Rectal smooth muscle tissue (tissue), 1 donor: ENCODE data around the gene TPCN1.

Experiments used
- H3K27ac ChIP-seq: one replicate; pipeline ENCODE4 v1.7.0; 2013; ENCODE audit warnings: low read depth, low read length, inconsistent platforms
- H3K27me3 ChIP-seq: one replicate; pipeline ENCODE4 v1.7.0; 2013; ENCODE audit warnings: low read length; ENCODE audit not compliant: control insufficient read depth, insufficient read depth
- H3K36me3 ChIP-seq: one replicate; pipeline ENCODE4 v1.7.0; 2013; ENCODE audit warnings: low read length; ENCODE audit not compliant: control insufficient read depth, insufficient read depth
- H3K4me1 ChIP-seq: one replicate; pipeline ENCODE4 v1.7.0; 2013; ENCODE audit warnings: low read length; ENCODE audit not compliant: control insufficient read depth, insufficient read depth
- H3K4me3 ChIP-seq: one replicate; pipeline ENCODE4 v1.7.0; 2013; ENCODE audit warnings: low read length
- H3K9ac ChIP-seq: one replicate; pipeline ENCODE4 v1.7.0; 2013; ENCODE audit warnings: low read length

The TPCN1 gene

DNA sequence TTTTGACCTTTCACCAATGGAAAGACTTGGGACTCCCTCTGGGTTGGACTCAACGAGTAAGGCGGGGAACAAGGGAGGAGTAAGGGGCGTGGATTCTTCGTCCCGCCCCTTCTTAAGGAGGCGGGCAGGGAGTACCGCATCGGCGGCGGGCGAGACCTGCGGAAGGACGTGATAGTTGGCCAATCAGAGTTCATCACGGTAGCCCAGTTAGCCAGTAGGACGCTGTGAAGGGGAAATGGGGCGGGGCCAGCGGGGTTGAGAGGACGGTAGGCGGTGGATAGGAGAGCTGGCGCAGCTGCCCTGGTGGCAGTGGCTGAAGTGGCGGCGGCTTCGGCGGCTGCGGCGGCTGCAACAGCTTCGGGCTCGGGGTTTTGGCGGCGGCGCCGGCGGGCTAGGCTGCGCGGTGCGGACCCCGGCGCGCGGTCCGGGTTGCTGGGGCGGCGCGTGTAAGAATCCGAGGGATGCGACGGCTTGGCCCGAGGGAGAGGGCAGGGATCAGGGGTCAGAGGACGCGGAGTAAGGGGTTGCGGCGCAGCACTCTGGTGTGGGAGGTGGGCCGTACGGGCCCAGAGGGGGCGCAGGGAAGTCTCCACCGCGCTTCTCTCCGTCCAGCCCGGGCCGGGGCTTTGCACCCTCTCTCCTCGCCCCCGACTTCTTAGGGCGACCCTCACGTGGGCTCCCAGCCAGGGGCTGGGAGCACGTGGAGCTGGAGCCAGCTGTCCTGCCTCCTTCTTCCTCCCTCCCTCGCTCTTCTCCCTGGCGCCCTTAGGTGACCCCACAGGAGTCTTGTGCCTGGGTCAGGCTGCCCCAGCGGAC is at the start of gene TPCN1:
Gene TPCN1 (plus strand): TSS at position 284 of the 816 bp plus-strand sequence. CDS start 5,389 bp downstream, outside the sequence.
- Histone ChIP-seq H3K27ac (peak within 1 kb of the TSS; percentile 91), H3K4me3 (peak within 1 kb of the TSS; percentile 97), H3K36me3 (no peaks in the 10 kb centered on the region), H3K9ac (peak within 1 kb of the TSS; percentile 87), H3K27me3 (no peaks in the 10 kb centered on the region), H3K4me1 (peaks cover 18% of the 10 kb centered on the region)

DNA sequence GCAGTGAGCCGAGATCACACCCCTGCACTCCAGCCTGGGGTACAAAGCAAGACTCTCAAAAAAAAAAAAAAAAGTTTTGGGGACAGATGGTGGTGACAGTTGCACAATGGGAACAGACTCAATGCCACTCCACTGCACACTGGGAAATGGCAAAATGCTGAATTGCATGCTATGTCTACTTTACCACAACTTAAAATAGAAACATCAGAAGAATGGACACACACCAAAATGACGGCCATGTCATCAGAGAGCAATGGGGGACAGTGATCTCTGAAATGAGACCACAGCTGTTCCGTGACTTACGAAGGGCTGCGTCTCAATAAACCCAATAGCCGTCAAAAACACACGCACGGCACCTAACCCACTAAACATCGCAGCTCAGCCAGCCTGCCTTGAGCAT is 49.7 kb upstream of the TPCN1 start:
- H3K27me3 ChIP-seq: no peaks in the 10 kb centered on the region
- peaks cover 38% of the 10 kb centered on the region for H3K36me3 ChIP-seq
- H3K4me1 ChIP-seq: no peaks in the 10 kb centered on the region
- H3K9ac ChIP-seq: no peak overlapping the region
- H3K4me3 ChIP-seq: no peak overlapping the region
- no peak overlapping the region for H3K27ac ChIP-seq

DNA sequence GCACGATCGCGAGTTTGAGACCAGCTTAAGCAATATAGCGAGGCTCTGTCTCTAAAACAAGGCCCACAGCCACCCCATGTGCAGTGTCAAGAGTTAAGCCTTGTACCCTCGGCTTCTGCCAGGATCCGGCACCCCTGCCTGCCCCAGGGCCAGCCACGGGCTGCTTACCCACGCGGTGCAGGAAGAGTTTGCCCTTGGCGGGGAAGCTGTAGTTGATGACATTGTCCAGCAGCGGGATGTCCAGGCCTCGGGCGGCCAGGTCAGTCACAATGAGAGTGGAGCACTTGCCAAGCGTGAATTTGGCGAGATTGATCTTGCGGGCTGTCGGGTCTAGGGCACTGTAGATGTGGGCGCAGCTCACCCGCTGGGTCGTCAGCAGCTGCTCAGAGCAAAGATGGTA is 49.1 kb upstream of the TPCN1 start:
- no peak overlapping the region for H3K4me3 ChIP-seq
- H3K36me3 ChIP-seq: peaks cover 38% of the 10 kb centered on the region
- no peak overlapping the region for H3K9ac ChIP-seq
- no peaks in the 10 kb centered on the region for H3K27me3 ChIP-seq
- no peak overlapping the region for H3K27ac ChIP-seq
- no peaks in the 10 kb centered on the region for H3K4me1 ChIP-seq

DNA sequence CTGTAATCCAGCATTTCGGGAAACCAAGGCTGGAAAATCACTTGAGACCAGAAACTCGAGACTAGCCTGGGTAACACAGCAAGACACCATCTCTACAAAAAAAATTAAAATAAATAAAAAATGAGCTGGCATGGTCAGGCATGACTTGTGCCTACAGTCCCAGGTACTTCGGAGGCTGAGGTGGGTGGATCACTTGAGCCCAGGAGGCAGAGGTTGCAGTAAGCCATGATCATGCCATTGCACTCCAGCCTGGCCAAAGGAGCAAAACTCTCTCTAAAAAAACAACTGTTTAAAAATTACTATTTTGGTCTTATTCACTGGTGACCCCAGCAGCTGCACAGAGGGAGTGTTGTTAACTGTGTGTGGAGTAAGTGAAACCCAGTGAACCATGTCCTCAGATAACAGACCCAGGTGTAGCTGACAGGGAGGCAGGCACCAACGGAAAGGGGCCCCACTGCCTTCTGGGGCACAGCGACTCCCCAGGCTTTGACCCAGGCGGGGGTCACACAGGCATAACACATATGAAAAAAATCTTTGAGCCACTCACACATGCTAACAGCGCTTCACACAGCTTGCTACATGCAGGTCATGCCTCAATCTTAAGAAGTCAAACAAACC is 48.1 kb upstream of the TPCN1 start:
- Histone ChIP-seq H3K4me1 (no peaks in the 10 kb centered on the region), H3K27ac (no peak overlapping the region), H3K9ac (no peak overlapping the region), H3K27me3 (no peaks in the 10 kb centered on the region), H3K4me3 (no peak overlapping the region), H3K36me3 (peaks cover 33% of the 10 kb centered on the region)

DNA sequence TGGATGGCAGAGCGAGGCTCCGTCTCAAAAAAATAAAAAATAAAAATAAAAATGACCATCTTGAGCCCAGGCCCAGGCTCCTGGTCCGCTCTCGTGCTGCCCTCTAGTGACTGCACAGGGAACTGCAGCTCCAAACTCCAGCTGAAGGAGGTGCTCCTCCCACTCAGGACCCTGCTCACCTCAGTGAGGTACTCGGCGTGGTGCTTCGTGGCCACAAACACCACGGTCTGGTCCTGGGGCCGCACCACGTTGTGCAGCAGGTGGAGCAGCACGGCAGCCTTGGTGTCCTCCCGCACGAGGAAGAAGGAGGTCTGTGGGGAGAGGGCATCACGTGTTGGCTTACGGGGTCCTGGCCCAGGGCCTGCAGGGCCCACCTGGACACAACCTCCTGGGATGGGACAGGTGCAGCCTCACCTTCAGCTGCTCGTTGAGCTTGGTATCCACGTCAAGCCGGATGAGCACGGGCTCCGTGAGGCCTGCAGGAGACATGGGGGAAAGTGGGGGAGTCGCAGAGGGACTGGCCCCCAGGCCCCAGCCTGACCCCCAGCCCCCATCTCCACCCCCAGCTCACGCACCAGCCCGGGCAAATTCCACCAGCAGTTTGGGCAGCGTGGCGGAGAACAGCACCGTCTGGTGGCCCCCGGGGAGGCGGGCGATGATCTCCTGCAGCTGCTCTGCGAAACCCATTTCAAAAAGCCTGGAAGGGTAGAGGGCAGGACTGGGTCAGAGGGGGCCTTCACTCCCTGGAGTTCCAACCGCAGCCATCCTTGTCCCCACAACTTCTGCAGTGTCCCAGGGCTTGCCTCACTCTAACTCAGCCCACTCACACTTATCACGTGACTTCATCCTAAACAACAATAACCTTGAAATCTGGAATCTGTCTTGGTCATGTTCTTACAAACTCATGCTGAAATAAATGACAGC is 46.5 kb upstream of the TPCN1 start:
- H3K9ac ChIP-seq: no peak overlapping the region
- no peak overlapping the region for H3K4me3 ChIP-seq
- no peaks in the 10 kb centered on the region for H3K27me3 ChIP-seq
- H3K27ac ChIP-seq: no peak overlapping the region
- peaks cover 41% of the 10 kb centered on the region for H3K36me3 ChIP-seq
- H3K4me1 ChIP-seq: no peaks in the 10 kb centered on the region

DNA sequence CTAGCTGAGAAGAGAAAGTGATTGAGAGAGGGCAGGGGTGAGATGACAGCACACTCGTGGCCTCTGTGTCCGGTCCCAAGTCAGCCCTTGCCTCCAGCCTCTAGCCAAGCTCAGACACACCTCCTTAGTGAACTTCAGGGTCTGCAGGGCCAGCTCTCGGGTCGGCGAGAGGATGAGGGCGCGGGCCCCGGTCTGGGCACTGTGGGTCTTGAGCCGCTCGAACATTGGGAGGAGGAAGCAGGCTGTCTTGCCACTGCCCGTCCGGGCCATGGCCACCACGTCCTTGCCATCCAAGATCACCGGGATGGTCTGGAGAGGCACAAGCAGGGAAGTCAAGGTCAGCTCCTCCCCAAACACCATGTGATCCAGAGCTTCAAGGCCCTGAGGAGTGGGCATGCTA is 42.2 kb upstream of the TPCN1 start:
- H3K4me1 ChIP-seq: no peaks in the 10 kb centered on the region
- no peak overlapping the region for H3K4me3 ChIP-seq
- peaks cover 34% of the 10 kb centered on the region for H3K36me3 ChIP-seq
- no peaks in the 10 kb centered on the region for H3K27me3 ChIP-seq
- no peak overlapping the region for H3K9ac ChIP-seq
- no peak overlapping the region for H3K27ac ChIP-seq

DNA sequence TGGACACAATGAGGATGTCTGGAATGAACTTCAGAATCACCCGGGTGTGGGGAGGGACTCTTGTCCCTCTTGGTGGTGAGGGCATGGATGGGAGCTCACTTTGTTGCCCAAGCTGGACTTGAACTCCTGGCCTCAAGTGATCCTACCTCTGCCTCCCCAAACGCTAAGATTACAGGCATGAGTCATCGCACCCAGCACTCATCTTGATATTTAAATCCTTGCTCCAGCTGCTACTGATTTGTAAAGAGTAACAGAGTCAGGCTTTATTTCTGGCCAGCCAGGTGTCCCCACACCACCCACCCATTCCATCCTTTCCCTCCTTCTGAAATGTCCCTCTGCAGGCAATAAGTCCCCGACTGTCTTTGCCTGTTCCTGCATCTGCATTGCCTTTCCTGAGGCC is 40.9 kb upstream of the TPCN1 start:
- Histone ChIP-seq H3K27ac (no peak overlapping the region), H3K4me3 (no peak overlapping the region), H3K4me1 (peaks cover 3% of the 10 kb centered on the region), H3K27me3 (no peaks in the 10 kb centered on the region), H3K9ac (no peak overlapping the region), H3K36me3 (peaks cover 34% of the 10 kb centered on the region)

DNA sequence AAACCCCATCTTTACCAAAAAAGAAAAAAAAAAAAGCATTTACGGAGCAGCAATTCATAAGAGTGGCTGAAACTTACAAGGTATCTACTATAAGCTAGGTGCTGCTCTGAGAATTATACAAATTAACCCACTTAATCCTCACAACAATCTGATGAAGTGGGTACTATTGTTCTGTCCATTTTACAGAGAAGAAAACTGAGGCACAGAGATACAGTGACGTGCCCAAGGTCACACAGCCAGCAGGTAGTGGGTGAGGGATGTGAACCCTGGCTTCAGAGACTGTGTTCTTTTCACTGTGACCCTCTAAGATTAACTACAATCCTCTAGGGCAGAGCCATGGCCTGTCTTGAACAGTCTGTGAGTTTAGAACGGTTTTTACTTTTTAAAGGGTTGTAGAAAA is 39.3 kb upstream of the TPCN1 start:
- Histone ChIP-seq H3K4me1 (peaks cover 7% of the 10 kb centered on the region), H3K36me3 (peaks cover 29% of the 10 kb centered on the region)

DNA sequence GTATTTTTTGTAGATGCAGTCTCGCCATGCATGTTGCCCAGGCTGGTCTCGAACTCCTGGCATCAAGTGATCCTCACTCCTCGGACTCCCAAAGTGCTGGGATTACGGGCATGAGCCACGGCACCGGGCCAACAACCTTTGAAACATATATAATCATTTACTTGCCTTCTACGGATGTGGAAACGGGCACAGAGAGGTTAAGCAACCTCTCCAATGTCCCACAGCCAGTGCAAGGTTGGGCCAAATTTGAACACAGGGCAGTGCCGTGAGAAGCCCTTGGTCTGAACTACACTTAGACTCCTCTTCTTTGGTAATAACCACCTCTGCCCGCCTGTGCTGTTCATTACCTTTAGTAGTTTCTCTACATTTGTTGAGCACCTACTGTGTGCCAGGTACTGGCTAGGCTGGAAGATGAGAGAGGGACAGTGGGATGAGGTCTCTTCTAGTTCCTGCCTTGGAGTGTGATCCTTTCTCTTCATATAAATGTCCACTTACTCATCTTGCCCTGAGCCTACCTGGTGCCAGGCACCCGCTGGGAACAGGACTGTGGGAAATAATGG is 38.2 kb upstream of the TPCN1 start:
- peaks cover 7% of the 10 kb centered on the region for H3K4me1 ChIP-seq
- no peak overlapping the region for H3K27ac ChIP-seq
- H3K27me3 ChIP-seq: no peaks in the 10 kb centered on the region
- H3K4me3 ChIP-seq: no peak overlapping the region
- peaks cover 26% of the 10 kb centered on the region for H3K36me3 ChIP-seq
- H3K9ac ChIP-seq: no peak overlapping the region

More for the DNA sequence above, 39.3 kb upstream of the TPCN1 start:
- Histone ChIP-seq H3K4me3 (no peak overlapping the region), H3K27me3 (no peaks in the 10 kb centered on the region), H3K27ac (no peak overlapping the region), H3K9ac (no peak overlapping the region)

DNA sequence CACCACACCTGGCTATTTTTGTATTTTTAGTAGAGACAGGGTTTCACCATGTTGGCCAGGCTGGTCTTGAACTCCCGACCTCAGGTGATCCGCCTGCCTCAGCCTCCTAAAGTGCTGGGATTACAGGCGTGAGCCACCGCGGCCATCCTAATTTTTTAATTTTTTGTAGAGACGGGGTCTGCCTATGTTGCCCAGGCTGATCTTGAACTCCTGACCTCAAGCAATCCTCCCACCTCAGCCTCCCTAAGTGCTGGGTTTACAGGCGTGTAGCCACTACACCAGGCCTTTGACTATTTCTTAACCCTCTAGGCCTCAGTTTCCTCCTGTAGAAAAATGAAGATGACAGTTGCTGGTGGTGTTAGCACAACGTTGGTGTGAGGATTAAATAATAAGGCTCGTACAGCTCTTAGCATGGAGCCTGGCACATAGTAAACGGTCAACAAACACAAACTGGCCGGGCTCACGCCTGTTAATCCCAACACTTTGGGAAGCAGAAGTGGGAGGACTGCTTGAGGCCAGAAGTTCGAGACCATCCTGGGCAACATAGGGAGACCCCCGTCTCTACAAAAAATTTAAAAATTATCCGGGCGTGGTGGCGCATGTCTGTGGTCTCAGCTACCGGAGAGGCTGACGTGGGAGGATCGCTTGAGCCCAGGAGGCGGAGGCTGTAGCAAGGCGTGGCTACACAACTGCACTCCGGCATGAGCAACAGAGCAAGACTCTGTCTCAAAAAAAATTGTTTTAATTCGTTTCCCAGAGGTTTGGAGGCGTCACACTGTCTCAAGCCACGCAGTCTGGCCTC is 37.0 kb upstream of the TPCN1 start:
- Histone ChIP-seq H3K27ac (peak overlapping the region; percentile 88), H3K9ac (peak overlapping the region; percentile 38), H3K36me3 (peaks cover 18% of the 10 kb centered on the region)

DNA sequence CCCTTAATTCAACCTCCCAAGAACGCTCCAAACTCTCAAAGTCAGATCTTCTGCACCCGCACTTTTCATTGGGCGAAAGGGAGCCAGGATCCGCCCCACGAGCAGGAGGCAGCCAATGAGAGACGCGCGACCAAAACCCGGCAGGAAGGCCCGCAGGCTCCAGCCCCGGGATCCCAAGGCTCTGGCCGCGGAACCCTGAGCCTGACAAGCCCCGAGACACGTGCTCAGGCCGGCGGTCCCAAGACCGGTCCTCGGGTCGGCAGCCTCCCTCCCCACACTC is 36.4 kb upstream of the TPCN1 start:
- Histone ChIP-seq H3K4me3 (peak overlapping the region; percentile 88), H3K27ac (peak overlapping the region; percentile 88), H3K9ac (peak overlapping the region; percentile 43), H3K27me3 (no peaks in the 10 kb centered on the region), H3K4me1 (peaks cover 7% of the 10 kb centered on the region), H3K36me3 (peaks cover 13% of the 10 kb centered on the region)

More for the DNA sequence above, 37.0 kb upstream of the TPCN1 start:
- Histone ChIP-seq H3K27me3 (no peaks in the 10 kb centered on the region), H3K4me3 (peak overlapping the region; percentile 88), H3K4me1 (peaks cover 7% of the 10 kb centered on the region)
